Measurements from ENCODE around the gene SLC16A10. TPM values are rescaled to one million over a fixed set of nuclear protein-coding genes. Genes with fewer than 3 reads are reported as not detected.

The SLC16A10 gene
- total RNA-seq, 4 donors from 2014 or later: 2.5 to 9.5 (median 9.3) TPM

DNA sequence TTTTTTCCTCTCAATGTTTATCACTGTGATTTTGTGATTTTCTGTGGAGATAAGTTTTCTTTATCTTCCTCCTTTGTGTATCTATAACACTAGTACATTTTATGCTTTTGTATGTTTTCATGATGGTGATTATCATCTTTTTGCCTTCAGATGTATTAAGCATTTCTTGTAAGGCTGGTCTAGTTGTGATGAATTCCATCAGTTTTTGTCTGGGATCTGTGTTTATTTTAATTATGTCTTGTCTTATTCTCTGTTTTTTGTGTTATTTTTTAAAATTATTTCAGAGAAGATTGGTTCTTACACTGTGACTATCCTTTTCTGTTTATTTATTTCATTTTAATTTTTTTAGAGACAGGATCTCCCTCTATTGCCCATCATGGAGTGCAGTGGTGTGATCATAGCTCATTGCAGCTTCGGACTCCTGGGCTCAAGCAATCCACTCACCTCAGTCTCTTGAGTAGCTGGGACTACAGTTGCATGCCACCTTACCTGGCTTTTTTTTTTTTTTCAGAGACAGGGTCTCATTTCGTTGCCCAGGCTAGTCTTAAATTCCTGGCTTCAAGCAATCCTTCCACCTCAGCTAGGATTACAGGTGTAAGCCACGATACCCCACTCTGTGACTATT, 187.4 kb downstream of the SLC16A10 start:
- no peak for DNase-seq
- Histone ChIP-seq H3K27ac (no peak overlapping the region), H3K36me3 (peaks cover 0 to 60% (median 0%) of the 10 kb centered on the region in 3 donors), H3K4me3 (no peak overlapping the region), H3K4me1 (peaks cover 0 to 4% (median 0%) of the 10 kb centered on the region in 4 donors), H3K27me3 (no peaks in the 10 kb centered on the region), H3K9me3 (peaks cover 0 to 20% (median 0%) of the 10 kb centered on the region in 4 donors)
- TF ChIP-seq, protein P1, sequence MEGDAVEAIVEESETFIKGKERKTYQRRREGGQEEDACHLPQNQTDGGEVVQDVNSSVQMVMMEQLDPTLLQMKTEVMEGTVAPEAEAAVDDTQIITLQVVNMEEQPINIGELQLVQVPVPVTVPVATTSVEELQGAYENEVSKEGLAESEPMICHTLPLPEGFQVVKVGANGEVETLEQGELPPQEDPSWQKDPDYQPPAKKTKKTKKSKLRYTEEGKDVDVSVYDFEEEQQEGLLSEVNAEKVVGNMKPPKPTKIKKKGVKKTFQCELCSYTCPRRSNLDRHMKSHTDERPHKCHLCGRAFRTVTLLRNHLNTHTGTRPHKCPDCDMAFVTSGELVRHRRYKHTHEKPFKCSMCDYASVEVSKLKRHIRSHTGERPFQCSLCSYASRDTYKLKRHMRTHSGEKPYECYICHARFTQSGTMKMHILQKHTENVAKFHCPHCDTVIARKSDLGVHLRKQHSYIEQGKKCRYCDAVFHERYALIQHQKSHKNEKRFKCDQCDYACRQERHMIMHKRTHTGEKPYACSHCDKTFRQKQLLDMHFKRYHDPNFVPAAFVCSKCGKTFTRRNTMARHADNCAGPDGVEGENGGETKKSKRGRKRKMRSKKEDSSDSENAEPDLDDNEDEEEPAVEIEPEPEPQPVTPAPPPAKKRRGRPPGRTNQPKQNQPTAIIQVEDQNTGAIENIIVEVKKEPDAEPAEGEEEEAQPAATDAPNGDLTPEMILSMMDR (IDR thresholded peaks at IDR 0.05): no peak
- TF ChIP-seq POLR2A (IDR thresholded peaks at IDR 0.05): no peak

DNA sequence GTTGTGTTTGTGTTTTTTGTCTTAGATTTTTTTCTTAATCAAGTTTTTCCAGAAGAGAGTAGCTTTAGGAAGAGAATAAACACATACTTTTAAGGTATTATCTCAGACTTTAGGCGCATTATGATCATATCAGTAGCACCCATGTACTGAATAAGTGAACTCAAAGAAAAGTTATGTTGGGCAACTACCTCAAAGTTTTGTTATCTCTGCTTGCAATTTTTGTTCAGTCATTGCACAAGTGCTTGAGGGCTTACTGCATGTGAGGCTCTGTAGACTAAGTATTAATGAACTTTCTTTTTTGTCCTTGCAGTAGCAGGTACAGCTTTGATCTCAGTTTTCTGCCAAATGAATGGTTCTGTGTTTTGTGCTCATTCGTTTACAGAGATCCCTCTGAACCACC, 189.0 kb downstream of the SLC16A10 start:
- Histone ChIP-seq H3K27me3 (no peaks in the 10 kb centered on the region), H3K27ac (no peak overlapping the region), H3K4me1 (peaks cover 0 to 4% (median 0%) of the 10 kb centered on the region in 4 donors), H3K9me3 (peaks cover 0 to 20% (median 0%) of the 10 kb centered on the region in 4 donors), H3K36me3 (peaks cover 0 to 60% (median 0%) of the 10 kb centered on the region in 3 donors), H3K4me3 (no peak overlapping the region)
- no peak for DNase-seq
- TF ChIP-seq POLR2A (IDR thresholded peaks at IDR 0.05): no peak
- TF ChIP-seq, protein P1 (IDR thresholded peaks at IDR 0.05): no peak

DNA sequence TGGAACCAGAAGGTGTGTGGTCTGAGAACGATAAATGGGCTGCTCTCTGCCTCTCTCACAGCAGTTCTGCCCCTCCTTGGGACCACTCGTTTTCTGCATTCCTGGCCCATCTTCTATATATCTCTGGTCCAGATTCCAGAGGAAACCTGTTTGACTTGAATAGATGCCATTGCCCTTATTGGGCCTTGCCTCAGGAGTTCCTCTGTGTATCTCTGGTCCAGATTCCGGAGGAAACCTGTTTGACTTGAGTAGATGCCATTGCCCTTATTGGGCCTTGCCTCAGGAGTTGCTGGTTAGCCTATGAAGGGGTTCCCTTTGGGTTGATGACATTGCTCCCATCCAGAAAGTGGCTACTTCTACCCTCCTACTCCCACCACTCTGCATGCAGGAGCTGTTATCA, 189.4 kb downstream of the SLC16A10 start:
- no peaks in the 10 kb centered on the region for H3K27me3 ChIP-seq
- peaks cover 0 to 4% (median 0%) of the 10 kb centered on the region in 4 donors for H3K4me1 ChIP-seq
- peaks cover 0 to 20% (median 0%) of the 10 kb centered on the region in 4 donors for H3K9me3 ChIP-seq
- H3K36me3 ChIP-seq: peaks cover 0 to 60% (median 0%) of the 10 kb centered on the region in 3 donors
- H3K27ac ChIP-seq: no peak overlapping the region
- no peak for DNase-seq
- no peak overlapping the region for H3K4me3 ChIP-seq
- TF ChIP-seq, protein P1 (IDR thresholded peaks at IDR 0.05): no peak
- no peak for TF ChIP-seq POLR2A (IDR thresholded peaks at IDR 0.05)

DNA sequence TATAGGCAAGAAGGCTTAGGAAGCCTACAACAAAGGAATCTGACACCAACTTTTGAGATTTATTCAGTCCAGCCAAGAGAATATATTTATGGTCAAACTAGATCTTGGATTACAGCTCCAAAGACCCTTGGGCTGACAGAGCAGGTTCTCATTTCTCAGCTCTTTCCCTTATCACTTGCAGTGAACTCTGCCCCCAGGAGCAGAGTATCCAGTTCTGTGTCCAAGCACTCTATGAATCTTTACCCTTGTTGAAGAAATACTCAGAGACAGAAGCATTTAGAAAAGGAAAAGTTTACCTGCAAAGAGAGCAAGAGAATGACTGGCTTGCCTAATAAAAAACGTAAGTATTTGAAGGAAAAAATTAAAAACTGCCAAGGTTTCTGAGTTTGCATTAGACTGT, 190.5 kb downstream of the SLC16A10 start:
- no peak overlapping the region for H3K27ac ChIP-seq
- peaks cover 0 to 13% (median 0%) of the 10 kb centered on the region in 4 donors for H3K4me1 ChIP-seq
- H3K27me3 ChIP-seq: no peaks in the 10 kb centered on the region
- DNase-seq: no peak
- no peak overlapping the region for H3K4me3 ChIP-seq
- H3K9me3 ChIP-seq: peaks cover 0 to 20% (median 0%) of the 10 kb centered on the region in 4 donors
- H3K36me3 ChIP-seq: peaks cover 0 to 59% (median 0%) of the 10 kb centered on the region in 3 donors
- no peak for TF ChIP-seq POLR2A (IDR thresholded peaks at IDR 0.05)
- TF ChIP-seq, protein P1 (IDR thresholded peaks at IDR 0.05): no peak

DNA sequence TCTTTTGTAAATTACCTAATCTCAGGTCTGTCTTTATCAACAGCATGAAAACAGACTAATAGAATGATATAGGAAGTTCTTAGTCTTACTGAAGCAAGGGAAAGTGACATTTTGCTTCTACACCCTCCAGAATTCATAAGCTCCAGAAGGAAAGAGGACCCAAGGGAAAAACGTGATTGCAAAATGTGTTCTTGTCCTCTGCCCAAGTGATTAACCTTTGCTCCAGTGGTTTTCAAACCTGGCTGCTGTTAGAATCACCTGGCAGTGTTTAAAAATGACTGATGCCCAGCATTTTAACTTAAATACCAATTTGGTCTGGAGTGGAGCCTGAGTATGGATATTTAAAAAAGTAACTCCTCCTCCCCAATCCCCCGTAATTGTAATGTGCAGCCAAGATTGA, 191.4 kb downstream of the SLC16A10 start:
- peaks cover 0 to 22% (median 0%) of the 10 kb centered on the region in 4 donors for H3K4me1 ChIP-seq
- H3K27ac ChIP-seq: peak overlapping the region in 2 of 4 donors; percentile 25 to 32
- H3K27me3 ChIP-seq: no peaks in the 10 kb centered on the region
- H3K4me3 ChIP-seq: no peak overlapping the region
- peaks cover 0 to 51% (median 0%) of the 10 kb centered on the region in 3 donors for H3K36me3 ChIP-seq
- peaks cover 0 to 14% (median 0%) of the 10 kb centered on the region in 4 donors for H3K9me3 ChIP-seq
- no peak for TF ChIP-seq POLR2A (IDR thresholded peaks at IDR 0.05)
- TF ChIP-seq, protein P1 (IDR thresholded peaks at IDR 0.05): no peak
- DNase-seq: no peak

Data from Peyer's patch (tissue), 4 donors.